ENCODE measurements around the gene DNAH2.

The DNAH2 gene

DNA sequence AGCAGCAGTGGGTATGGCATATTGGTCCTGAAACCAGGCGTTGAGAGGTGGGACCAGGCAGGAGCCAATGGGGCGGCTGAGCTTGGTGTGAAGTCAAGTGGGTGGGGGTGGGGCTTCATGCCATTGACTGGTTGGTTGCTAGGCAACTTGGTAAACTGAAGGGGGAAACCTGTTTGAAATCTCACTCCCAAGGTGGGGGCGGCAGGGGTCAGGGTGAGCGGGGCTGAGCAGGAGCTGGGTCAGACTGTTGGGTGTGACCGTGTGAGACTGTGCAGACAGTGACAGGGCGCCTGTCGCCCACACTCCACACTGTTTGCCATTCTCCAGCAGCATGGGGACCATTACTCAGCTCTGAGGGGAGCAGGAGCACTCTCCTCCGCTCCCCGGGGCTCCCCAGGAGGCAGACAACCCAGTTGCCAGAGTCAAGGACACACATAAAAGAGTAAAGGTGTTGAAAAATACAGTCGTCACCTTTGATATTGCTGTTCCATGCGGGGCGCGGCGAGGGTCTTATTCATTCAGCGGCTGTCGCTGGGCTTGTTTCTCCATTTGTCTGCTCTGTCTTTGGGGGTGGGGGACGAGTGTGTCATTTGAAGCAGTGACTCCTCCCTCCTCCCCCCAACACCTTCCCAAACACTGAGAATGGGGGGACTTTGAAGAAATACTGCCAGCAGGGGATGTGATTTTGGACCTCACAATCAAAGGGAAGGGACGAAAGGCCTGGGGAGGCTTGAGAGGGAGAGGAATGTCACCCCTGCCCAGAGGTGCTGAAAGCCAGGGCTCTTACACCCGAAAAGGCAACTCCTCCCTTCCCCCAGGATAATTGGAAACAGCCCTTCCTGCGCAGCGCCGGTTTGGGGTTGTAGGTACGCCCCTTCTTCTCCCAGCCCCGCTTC, 13.7 kb upstream of the DNAH2 start:
- peak in 31 of 51 donors; percentile 2 to 77 (median 42) for DNase-seq

DNA sequence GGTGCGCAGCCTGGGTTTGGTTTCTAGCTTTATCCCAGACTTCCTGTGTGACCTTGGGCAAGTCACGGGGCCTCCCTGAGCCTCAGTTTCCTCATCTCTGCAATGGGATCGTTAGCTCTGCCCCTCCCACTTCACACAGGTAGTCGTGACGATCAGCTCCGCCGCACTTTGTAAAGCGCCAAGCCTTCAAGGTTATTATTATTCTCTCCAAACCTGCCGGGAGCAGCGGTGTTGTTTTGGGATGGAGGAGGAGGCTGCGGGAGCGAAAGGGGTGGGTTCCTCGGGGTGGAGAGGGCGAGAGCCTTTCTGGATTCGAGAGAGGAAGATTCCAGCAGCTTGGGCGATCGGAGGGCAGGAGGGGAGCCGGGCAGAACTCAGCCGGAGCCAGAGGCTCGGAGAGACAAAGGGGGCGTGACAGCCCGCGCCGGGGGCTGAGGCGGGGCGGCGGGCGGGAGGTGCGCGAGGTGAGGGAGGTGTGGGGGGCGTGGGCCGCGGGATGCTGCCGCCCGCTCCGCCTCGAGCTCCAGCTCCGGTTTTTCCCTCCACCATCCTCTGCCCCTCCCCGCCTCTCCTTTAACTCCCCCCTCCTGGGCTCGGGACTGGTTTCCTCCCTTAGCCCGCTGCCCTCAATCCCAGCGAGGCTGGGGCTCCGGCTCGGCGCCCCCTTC, 12.8 kb upstream of the DNAH2 start, which contains the start of gene EFNB3:
EFNB3 (plus strand) TSS at position 602 of the 668 bp plus-strand sequence. CDS start 397 bp downstream, outside the sequence.
- peak in 15 of 51 donors; percentile 8 to 77 (median 37) for DNase-seq

DNA sequence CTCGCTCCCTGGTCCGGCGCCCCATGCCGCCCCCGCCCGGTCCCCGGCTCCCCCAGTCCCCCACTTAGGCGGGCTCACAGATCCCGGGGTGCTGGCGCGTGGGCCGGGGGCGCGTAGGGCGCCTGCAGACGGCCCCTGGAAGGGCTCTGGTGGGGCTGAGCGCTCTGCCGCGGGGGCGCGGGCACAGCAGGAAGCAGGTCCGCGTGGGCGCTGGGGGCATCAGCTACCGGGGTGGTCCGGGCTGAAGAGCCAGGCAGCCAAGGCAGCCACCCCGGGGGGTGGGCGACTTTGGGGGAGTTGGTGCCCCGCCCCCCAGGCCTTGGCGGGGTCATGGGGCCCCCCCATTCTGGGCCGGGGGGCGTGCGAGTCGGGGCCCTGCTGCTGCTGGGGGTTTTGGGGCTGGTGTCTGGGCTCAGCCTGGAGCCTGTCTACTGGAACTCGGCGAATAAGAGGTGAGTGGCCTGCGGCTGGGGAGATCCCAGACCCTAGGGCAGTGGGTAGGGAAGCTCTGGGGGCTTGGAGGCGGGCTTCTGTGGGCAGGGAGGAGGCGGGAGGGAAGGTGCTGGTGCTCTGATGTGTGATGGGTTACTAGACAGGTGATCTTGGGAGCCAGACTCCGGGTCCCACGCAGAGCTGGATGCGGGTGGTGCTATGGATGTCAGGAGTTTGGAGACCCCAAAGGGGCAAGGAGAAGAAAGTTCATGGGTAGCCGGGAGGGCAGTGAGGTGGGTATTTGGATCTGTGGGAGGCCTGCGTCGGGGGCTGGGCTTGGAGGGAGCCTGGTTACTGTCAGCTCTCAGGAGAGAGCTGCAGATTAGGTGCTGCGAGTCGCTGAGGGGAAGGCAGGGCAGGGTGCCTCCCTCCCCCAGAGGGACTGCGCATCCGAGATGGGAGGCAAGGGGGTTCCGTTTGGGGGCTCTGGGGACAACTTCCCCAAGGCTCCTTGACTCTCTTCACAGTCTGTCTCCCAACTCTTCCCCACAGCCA, 12.0 kb upstream of the DNAH2 start:
- no peak for DNase-seq

DNA sequence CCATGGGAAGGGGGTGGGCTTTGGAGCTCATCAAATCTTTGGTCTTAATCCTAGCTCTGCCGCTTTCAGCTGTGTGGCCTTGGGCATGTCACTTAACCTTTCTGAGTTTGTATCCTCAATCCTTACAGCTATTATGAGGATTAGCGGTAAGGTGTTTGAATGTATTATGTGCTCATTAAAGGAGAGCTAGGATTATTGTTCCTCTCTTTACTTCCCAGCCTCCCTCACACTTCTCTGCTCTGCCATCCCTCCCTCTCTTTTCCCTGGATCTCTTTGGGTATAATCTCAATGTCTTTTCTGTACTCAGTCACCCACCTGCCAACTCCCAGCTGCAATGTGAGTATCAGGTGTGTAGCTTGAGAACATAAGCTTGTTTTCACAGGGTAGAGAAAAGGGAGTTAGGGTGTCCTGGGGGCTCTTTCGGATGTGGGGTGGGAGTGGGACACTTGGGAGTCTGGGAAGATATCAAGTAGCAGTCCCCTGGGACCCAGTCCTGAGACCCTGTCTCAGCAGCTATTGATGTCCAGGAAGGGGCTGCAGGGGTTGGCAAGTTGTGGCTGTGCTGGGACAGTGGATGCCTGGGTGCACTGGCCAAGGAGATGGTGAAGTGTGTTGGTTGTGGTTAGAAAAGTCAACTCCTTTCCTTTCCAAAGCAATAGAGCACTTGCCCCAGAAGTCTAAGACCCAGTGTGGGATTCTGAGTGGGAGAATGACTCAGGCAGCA, 10.8 kb upstream of the DNAH2 start:
- no peak for DNase-seq

DNA sequence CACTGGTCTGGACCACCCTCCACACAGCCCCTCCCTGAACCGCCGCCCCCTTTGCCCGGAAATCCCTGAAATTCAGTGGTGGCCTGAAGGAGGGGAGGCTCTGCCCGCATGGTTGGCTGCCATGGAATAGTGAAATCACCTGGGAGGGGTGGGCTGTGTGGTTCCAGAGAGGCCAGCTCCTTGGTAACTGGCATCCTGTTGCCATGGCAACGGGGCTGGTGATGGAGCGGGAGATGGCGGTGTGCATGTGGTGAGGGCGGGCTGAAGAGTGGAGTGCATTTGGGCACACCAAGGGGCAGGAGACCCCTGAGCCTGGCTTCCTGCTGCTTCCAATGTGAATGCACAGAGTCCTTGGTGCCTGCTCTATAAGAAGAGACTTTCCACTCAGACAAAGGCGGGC, 10.1 kb upstream of the DNAH2 start:
- peak in 18 of 51 donors; percentile 10 to 52 (median 28) for DNase-seq

DNA sequence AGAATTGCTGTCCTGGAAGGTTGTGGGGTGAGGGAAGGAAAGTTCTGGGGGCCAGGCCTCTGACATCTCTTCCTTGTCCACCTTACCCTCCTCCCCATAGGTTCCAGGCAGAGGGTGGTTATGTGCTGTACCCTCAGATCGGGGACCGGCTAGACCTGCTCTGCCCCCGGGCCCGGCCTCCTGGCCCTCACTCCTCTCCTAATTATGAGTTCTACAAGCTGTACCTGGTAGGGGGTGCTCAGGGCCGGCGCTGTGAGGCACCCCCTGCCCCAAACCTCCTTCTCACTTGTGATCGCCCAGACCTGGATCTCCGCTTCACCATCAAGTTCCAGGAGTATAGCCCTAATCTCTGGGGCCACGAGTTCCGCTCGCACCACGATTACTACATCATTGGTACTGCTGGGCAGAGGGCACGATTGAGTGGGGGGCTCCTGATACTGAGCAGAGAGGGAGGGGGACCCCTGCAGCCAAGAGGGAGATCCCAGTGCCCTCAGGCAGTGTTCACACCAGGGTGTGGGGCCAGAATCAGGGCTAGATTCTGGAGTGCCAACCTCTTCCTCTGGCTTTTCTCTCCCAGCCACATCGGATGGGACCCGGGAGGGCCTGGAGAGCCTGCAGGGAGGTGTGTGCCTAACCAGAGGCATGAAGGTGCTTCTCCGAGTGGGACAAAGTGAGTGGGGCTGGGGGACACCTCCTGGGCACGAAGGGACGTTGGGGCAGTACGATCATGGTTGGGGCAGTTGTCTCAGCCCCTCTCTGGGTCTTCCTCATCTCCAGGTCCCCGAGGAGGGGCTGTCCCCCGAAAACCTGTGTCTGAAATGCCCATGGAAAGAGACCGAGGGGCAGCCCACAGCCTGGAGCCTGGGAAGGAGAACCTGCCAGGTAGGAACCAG, 9.4 kb upstream of the DNAH2 start:
- no peak for DNase-seq

DNA sequence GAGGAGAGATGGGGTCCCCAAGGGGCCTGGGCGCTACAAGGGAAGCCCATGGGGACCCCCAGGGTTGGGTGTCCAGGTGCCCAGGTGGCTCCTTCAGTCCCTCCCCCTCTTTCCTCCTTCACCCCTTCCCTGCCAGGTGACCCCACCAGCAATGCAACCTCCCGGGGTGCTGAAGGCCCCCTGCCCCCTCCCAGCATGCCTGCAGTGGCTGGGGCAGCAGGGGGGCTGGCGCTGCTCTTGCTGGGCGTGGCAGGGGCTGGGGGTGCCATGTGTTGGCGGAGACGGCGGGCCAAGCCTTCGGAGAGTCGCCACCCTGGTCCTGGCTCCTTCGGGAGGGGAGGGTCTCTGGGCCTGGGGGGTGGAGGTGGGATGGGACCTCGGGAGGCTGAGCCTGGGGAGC, 8.5 kb upstream of the DNAH2 start:
- DNase-seq: no peak

DNA sequence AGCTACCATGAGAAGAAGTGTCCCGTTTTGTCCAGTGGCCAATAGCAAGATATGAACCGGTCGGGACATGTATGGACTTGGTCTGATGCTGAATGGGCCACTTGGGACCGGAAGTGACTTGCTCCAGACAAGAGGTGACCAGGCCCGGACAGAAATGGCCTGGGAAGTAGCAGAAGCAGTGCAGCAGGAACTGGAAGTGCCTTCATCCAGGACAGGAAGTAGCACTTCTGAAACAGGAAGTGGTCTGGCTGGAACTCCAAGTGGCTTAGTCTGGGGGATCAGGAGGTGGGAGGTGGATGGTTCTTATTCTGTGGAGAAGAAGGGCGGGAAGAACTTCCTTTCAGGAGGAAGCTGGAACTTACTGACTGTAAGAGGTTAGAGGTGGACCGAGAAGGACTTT, 7.2 kb upstream of the DNAH2 start:
- DNase-seq: no peak

DNA sequence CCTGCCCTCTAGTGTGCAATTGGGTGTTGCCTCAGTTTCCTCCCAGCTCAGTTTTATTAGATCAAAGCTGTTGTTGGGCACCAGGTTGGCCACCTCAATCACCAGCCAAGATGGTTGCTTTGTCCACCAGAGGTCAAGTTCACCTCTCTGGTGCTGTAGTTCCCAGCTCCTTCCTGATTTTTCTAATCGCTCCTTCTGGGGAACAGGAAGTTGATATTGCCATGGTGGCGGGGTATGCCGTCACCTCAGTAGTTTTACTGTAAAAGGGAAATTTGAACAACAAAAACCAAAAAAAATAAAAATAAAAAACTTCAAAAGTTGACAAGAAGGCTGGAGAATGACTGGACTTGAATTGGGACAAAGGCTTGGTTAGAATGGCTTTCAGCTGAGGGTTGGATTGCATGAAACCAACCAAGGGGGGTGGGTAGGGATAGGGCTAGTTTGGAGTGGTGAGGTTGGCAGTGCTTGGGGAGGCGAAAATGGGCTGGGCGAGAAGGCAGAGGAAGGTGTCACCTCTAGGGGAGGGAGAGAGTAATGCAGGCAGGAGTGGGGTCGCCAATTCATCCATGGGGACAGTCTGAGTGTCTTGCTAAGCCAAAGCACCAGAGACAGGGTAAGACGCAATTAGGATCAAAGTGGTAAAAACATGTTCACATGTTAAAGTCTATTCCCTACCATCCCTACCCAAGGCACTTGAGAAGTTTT, 6.3 kb upstream of the DNAH2 start:
- DNase-seq: no peak

DNA sequence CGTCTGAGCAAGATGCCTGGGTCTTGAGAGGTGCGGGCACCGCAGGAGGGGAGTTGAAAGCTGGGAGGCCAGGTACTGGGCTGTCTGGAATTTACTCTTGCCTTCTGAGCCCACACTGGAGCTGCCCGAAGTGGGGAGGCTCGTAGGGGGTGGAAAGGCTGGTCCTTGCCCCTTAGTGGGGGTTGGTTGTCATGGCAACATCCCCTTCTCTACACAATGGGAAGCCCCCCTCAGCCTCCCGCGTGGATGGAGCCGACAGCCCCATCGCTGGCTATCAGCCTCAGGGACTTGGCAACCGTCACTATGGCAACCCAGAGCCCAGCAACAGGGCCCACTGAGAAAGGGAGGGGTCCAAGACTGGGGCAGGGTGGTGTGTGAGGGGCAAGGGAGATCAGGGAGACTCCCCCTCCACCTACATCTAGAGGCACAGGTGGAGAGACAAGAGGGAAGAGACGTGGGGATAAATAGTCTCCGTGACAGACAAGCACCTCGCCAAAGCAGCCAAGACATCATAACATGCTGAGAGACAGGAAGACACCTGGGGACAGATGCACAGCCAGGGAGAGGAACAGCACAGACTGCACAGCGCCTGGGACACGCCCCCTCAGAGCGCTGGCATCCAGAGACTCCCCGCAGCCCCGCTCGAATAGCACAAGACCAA, 5.3 kb upstream of the DNAH2 start:
- DNase-seq: peak in 15 of 51 donors; percentile 5 to 54 (median 22)

DNA sequence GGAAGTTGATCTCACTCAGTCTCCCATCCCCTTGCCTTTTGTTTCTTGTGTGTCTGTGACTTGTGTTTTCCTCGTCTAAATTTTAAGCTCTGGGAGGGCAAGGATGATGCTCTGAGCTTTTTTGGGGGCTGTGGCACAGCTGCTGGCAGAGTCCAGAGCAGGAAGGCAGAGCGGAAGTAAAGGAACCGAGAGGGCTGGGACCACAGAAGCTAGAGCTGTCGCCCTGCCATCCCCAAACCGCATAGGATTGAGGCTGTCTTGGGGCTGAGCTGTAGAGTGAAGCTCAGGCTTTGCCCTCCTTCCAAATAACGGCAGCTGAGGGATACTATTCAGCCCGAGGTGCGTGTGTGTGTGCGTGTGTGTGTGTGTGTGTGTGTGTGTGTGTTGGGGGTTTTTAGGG, 3.8 kb upstream of the DNAH2 start:
- DNase-seq: no peak

DNA sequence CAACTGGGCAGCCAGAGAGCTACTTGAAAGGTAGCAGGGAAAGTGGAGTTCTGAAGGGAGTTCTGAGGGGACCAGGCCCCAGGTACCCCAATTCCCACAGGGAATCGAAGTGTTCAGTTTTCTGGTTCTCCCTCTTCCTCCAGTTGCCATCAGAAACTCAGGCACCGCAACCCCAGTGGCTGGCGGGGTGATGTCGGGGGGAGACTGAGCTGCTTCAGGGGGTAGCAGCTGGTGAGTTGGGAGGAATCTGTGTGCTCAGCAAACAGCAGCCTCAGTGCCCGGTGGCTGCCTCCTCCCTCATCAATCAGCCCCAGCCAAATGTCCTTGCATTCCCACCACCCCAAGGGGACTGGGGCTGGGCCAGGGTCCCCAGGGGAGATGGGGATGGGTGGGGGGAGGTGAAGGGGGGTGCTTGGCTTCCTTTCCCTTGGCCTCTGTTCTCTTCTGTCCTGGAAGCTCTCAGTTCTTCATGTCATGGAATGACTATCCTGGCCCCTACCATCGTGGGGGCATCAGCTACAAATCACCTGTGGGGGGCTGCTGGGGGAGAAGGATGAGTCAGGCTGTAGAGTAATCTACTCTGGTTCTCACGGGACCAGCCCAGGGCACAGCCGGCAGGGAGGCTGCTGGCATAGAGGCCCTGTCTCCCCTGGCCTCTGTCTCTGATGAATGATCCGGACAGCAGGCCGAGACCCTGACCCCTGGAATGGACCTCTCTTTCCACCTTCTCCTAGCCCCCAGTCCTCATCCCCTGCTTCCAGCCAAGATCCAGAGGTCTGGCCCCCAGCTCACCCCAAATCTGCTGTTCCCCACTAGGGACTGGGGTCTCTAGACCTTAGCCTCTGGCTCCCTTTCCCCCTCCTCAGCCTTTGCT, 2.6 kb upstream of the DNAH2 start:
- DNase-seq: no peak

DNA sequence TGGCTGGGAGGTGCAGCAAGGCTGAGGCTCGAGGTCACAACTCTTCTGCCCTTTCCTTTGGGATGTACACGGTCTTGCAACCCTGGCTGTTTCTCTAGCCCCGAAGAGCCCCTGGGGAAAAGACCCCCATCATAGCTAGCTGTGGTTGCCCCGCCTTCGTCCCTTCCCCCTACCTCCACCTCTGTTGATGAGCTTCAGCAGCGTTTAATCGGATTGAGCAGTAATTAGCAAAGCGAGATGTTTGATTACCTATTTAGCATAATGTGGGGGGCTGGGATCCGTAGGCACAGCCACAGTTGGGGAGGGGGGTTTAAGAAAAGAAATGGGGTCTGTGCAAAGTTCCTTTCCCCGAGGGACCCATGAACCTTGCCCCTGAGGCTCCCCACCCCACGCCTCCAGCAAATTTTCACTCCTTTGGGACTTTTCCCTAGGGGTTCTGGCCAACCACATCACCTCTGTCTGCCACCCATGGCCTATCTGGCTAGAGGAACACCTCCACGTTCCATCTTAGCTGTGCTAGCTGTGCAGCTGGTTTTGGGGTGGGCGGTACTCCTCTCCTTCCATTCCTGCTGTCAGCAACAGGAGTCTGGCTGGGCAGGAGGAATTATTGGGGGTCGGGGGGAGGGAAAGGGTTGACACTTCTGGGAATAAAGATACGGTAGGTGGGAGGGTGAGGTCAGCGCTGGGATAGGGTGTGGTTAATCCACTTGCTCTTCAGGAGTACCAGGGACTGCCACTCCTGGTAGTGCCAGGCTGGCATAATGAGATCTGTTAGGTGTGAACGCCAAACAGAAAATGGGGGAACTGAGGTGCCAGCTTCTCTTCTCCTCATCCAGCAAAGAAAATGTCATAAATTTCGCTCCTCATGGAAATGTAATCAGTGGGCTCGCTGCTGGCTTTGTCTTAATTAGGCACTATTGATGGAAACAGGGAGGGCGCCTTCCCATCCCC, 1.3 kb upstream of the DNAH2 start:
- peak in 1 of 51 donors; percentile 84 for DNase-seq

DNA sequence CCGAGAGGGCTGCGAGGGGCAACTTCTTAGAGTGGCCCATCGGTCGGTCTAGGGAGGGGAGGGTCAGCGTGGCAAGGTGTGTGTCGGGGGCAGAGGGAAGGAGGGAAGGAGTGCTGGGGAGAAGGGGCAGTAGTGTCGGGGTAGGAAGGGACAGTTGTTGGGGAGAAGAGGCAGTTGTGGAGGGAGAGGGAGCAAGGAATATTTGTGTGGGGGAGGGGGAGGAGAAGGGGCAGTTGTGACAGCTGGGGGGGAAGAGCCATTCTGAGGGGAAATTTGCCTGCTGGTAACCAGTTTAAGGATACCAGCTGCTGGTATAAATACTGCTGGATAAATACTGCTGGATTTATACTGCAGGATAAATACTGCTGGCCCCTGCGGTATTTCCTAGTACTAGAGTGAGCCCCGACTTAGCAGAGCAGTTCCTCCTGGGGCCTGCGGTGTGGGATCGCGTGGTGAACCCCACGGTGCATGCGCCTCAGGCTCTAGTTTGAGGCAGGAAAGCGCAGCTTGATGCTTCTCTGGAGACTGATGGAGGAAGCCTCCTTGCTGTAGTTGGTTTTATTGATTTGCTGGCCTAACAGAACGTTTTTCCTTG, 309 bp downstream of the DNAH2 start:
- peak in 10 of 51 donors; percentile 7 to 39 (median 22) for DNase-seq

DNA sequence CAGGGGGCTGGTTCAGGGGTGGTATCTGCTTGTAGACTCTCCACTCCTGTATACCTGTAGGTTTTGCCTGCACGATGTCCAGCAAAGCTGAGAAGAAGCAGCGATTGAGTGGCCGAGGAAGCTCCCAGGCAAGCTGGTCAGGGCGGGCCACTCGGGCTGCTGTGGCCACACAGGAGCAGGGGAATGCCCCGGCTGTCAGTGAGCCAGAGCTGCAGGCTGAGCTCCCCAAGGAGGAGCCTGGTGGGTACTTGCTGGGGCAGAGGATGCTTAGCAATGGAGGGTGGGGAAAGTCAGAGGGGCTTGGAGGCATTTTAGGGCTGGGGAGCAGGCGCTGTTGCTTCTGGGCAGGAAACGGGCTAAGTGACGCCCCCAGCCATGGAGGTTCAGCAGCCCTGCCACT, 2.1 kb downstream of the DNAH2 start:
- DNase-seq: no peak

DNA sequence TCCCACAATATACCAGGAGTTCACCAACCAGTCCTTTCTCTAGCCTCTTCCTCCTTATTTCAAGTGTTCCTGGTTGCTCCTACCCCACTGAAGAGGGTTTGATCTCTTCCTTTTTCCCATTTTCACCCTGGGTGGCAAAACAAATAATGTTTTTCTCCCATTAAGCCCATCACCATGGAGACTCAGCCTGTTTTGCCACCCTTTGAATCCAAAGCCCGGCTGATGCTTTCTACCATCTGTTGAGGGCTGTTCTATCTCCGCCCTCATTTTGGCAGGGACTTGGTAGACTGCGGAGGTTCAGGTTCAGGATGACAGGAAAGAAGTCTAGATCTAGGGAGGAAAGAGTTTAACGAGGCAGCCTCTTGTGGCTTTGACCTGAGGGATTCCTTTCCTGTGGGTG, 2.6 kb downstream of the DNAH2 start:
- DNase-seq: no peak
